ENCODE results near the gene PDE4D. TPM values are rescaled to one million over a fixed set of nuclear protein-coding genes. Genes with fewer than 3 reads are reported as not detected.

The PDE4D gene
- total RNA-seq, 1 donor = 19.9 TPM

DNA sequence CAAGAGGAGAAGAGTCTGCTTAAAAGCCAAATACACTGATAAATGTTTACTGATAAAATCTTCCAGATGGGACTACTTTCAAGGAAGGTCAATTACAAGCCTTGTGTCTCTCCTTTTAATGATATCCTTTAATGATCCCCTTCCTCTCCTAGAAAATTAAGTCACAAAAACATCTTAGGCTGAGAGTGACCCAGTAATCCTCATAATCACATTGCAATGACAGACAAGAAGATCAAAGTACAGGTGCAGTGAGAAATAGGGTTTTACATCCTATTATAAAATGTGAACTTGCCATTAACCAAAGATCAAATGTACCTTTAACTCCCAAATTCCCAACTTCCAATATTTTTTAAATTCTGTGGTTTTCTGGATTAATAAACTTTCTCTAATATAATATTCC, 795.8 kb downstream of the PDE4D start:
- H3K36me3 ChIP-seq (ENCODE audit: insufficient read depth, low read length) = no peaks in the 10 kb centered on the region
- H3K79me2 ChIP-seq (ENCODE audit: insufficient read depth, low read length) = no peaks in the 10 kb centered on the region
- no peak for DNase-seq (ENCODE audit: insufficient read length, low spot score, missing footprints)
- H3K27me3 ChIP-seq (ENCODE audit: insufficient read depth, low read length) = no peaks in the 10 kb centered on the region
- H3K4me2 ChIP-seq (ENCODE audit: insufficient read depth, low read length) = no peak overlapping the region
- no peak overlapping the region for H3K27ac ChIP-seq (ENCODE audit: low read depth, low read length)
- no peaks in the 10 kb centered on the region for H3K9me3 ChIP-seq (ENCODE audit: low read depth, low read length)
- H4K20me1 ChIP-seq (ENCODE audit: insufficient read depth, low read length) = no peaks in the 10 kb centered on the region
- no peak overlapping the region for H2AFZ ChIP-seq (ENCODE audit: low read length)
- H3K4me1 ChIP-seq (ENCODE audit: insufficient read depth, low read length) = peaks cover 30% of the 10 kb centered on the region
- H3K4me3 ChIP-seq (ENCODE audit: insufficient read depth, low read length) = no peak overlapping the region
- no peak for TF ChIP-seq CTCF (IDR thresholded peaks at IDR 0.05; ENCODE audit: extremely low read depth, low read depth, low read length)

- H3K4me2 ChIP-seq (ENCODE audit: insufficient read depth, low read length) = peak overlapping the region; percentile 7
- no peak for TF ChIP-seq CTCF (IDR thresholded peaks at IDR 0.05; ENCODE audit: extremely low read depth, low read depth, low read length)
- H3K9me3 ChIP-seq (ENCODE audit: low read depth, low read length) = no peaks in the 10 kb centered on the region
- H3K79me2 ChIP-seq (ENCODE audit: insufficient read depth, low read length) = no peaks in the 10 kb centered on the region
- H4K20me1 ChIP-seq (ENCODE audit: insufficient read depth, low read length) = no peaks in the 10 kb centered on the region
- peaks cover 33% of the 10 kb centered on the region for H3K4me1 ChIP-seq (ENCODE audit: insufficient read depth, low read length)
- H3K4me3 ChIP-seq (ENCODE audit: insufficient read depth, low read length) = no peak overlapping the region
- H2AFZ ChIP-seq (ENCODE audit: low read length) = peak overlapping the region; percentile 2
- no peaks in the 10 kb centered on the region for H3K36me3 ChIP-seq (ENCODE audit: insufficient read depth, low read length)
- H3K27ac ChIP-seq (ENCODE audit: low read depth, low read length) = no peak overlapping the region
- peak; percentile 27 for DNase-seq (ENCODE audit: insufficient read length, low spot score, missing footprints)
- H3K27me3 ChIP-seq (ENCODE audit: insufficient read depth, low read length) = no peaks in the 10 kb centered on the region
Observed at GRCh38 chr5:59097116-59097515, 796.4 kb downstream of the PDE4D start.

DNA sequence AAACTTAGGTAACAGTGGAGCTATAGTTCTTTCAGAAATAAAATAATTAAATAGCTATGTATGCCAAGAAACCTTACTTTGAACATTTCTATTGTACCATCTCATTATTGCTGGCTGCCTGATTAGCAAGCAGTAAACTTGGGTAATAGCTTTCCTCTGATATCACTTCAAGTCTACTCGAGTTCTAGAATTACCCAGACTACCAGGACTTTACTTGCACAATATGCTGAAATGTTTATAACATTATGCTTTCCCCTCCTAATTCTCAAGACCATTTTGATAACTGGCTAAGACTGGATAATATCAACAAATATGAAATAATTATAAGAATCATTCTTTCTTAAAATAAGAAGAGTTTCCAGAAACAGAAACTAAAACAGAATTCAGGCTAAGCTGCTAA, 798.0 kb downstream of the PDE4D start:
- DNase-seq (ENCODE audit: insufficient read length, low spot score, missing footprints) = no peak
- H3K36me3 ChIP-seq (ENCODE audit: insufficient read depth, low read length) = no peaks in the 10 kb centered on the region
- H3K4me1 ChIP-seq (ENCODE audit: insufficient read depth, low read length) = peaks cover 33% of the 10 kb centered on the region
- H2AFZ ChIP-seq (ENCODE audit: low read length) = peak overlapping the region; percentile 32
- no peak for TF ChIP-seq CTCF (IDR thresholded peaks at IDR 0.05; ENCODE audit: extremely low read depth, low read depth, low read length)
- H3K27ac ChIP-seq (ENCODE audit: low read depth, low read length) = peak overlapping the region; percentile 25
- no peaks in the 10 kb centered on the region for H3K27me3 ChIP-seq (ENCODE audit: insufficient read depth, low read length)
- H3K79me2 ChIP-seq (ENCODE audit: insufficient read depth, low read length) = no peaks in the 10 kb centered on the region
- no peak overlapping the region for H3K4me3 ChIP-seq (ENCODE audit: insufficient read depth, low read length)
- no peaks in the 10 kb centered on the region for H3K9me3 ChIP-seq (ENCODE audit: low read depth, low read length)
- peak overlapping the region; percentile 28 for H3K4me2 ChIP-seq (ENCODE audit: insufficient read depth, low read length)
- no peaks in the 10 kb centered on the region for H4K20me1 ChIP-seq (ENCODE audit: insufficient read depth, low read length)

DNA sequence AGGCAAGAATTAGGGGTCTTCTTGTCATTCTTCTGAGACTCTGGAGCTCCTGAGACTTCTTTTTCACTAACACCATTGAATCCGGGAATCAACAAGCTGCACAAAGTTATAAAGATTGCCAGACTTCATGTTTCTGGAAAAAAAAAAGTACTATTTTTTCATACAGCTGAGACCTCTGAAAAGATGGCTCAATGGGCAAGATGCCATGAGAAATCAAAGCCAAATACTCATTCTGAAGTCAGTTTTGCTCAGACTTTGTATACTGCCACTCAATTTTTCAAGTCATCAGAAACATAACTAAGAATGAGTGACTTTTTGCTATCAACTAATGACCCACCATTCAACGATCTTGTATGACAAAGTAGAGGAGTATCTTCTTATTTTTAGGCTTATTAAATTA, 798.7 kb downstream of the PDE4D start:
- H3K36me3 ChIP-seq (ENCODE audit: insufficient read depth, low read length) = no peaks in the 10 kb centered on the region
- no peaks in the 10 kb centered on the region for H4K20me1 ChIP-seq (ENCODE audit: insufficient read depth, low read length)
- no peaks in the 10 kb centered on the region for H3K9me3 ChIP-seq (ENCODE audit: low read depth, low read length)
- no peak overlapping the region for H3K4me3 ChIP-seq (ENCODE audit: insufficient read depth, low read length)
- peaks cover 31% of the 10 kb centered on the region for H3K4me1 ChIP-seq (ENCODE audit: insufficient read depth, low read length)
- DNase-seq (ENCODE audit: insufficient read length, low spot score, missing footprints) = no peak
- no peaks in the 10 kb centered on the region for H3K79me2 ChIP-seq (ENCODE audit: insufficient read depth, low read length)
- H3K4me2 ChIP-seq (ENCODE audit: insufficient read depth, low read length) = no peak overlapping the region
- no peak overlapping the region for H3K27ac ChIP-seq (ENCODE audit: low read depth, low read length)
- no peak for TF ChIP-seq CTCF (IDR thresholded peaks at IDR 0.05; ENCODE audit: extremely low read depth, low read depth, low read length)
- no peaks in the 10 kb centered on the region for H3K27me3 ChIP-seq (ENCODE audit: insufficient read depth, low read length)
- H2AFZ ChIP-seq (ENCODE audit: low read length) = no peak overlapping the region

All from osteoblast (primary cell).